ENCODE results near the gene MISFA. TPM values are rescaled to one million over a fixed set of nuclear protein-coding genes. Genes with fewer than 3 reads are reported as not detected.

Gene MISFA
- total and polyA plus RNA-seq, 9 of the 15 experiments (the other 6 are each of a cell fraction or from before 2014, with no cell fraction given) = 1.6 to 6.3 (median 3.4) TPM

DNA sequence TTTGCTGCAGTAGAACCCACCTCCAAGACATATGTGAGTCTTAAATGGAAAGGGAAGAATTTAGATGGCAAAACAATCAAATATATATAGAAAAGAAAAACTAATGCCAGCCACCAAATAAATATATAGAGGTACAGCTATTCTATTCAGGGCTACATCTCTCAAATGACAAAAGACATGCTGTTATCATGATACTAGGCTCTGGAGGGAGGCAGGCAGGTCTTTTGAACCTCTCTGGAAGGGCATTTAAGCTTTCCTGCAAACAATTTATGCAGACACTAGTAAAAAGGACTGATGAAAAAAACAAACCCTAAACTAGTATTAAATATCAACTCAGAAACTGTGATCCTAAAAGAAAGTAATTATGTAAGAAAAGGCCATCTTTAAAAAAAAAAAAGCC, 35.4 kb upstream of the MISFA start:
- H3K4me3 ChIP-seq = no peak overlapping the region
- no peaks in the 10 kb centered on the region for H3K4me1 ChIP-seq (replicated peaks in 1 of 2; ENCODE audit: control insufficient read depth in 2 of 2, insufficient read depth in 2 of 2, low read length in 2 of 2)
- ATAC-seq = no peak
- H4K20me1 ChIP-seq (replicated peaks; ENCODE audit: control insufficient read depth, insufficient read depth, low read length) = no peaks in the 10 kb centered on the region
- no peaks in the 10 kb centered on the region; the same call in 2 of the 3 replicates for H3K36me3 ChIP-seq (ENCODE audit: control insufficient read depth, insufficient read depth, low read length)
- intact Hi-C loops (cut with micrococcal nuclease) (no loop called here), in situ Hi-C loops (cut with MboI) (no loop called here)
- H3K4me2 ChIP-seq (ENCODE audit: insufficient read depth, low read length) = no peak overlapping the region
- no peak overlapping the region for H3K27ac ChIP-seq (ENCODE audit: extremely low read depth, low read depth, low read length)
- POLR2A ChIA-PET = interaction anchor here (1.2 kb wide), 2 partner anchors 9 to 10 kb away, joined by 4 to 5 read pairs; no protein-coding TSS in a partner anchor
- TF ChIP-seq PHTF2 (CRISPR knock-in tag; IDR thresholded peaks at IDR 0.05) = no peak
- TF ChIP-seq ZNF23 (CRISPR knock-in tag; IDR thresholded peaks at IDR 0.05) = no peak
- TF ChIP-seq ZC3H8 (IDR thresholded peaks at IDR 0.05) = no peak
- TF ChIP-seq, protein P1, sequence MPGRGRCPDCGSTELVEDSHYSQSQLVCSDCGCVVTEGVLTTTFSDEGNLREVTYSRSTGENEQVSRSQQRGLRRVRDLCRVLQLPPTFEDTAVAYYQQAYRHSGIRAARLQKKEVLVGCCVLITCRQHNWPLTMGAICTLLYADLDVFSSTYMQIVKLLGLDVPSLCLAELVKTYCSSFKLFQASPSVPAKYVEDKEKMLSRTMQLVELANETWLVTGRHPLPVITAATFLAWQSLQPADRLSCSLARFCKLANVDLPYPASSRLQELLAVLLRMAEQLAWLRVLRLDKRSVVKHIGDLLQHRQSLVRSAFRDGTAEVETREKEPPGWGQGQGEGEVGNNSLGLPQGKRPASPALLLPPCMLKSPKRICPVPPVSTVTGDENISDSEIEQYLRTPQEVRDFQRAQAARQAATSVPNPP (IDR thresholded peaks at IDR 0.05; ENCODE audit: borderline replicate concordance, insufficient read depth, insufficient read length) = no peak
- TF ChIP-seq, protein P2, sequence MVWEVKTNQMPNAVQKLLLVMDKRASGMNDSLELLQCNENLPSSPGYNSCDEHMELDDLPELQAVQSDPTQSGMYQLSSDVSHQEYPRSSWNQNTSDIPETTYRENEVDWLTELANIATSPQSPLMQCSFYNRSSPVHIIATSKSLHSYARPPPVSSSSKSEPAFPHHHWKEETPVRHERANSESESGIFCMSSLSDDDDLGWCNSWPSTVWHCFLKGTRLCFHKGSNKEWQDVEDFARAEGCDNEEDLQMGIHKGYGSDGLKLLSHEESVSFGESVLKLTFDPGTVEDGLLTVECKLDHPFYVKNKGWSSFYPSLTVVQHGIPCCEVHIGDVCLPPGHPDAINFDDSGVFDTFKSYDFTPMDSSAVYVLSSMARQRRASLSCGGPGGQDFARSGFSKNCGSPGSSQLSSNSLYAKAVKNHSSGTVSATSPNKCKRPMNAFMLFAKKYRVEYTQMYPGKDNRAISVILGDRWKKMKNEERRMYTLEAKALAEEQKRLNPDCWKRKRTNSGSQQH (CRISPR knock-in tag; IDR thresholded peaks at IDR 0.05) = no peak
- no peak for TF ChIP-seq PHB2 (IDR thresholded peaks at IDR 0.05; ENCODE audit: low read depth)
- no peak for TF ChIP-seq U2AF1 (optimal IDR thresholded peaks at IDR 0.05; ENCODE audit: low read depth, low read length)
- no peak for DNase-seq (ENCODE audit: extremely low read depth in 1 of 4, low spot score in 3 of 4)
- CTCF ChIA-PET (ENCODE audit: low intra/inter-chr PET ratio) = no interaction called here
- H3K79me2 ChIP-seq (ENCODE audit: control insufficient read depth, insufficient read depth, low read length) = no peaks in the 10 kb centered on the region
- H3K9me1 ChIP-seq (ENCODE audit: control insufficient read depth, insufficient read depth, low read length) = no peaks in the 10 kb centered on the region
- no peaks in the 10 kb centered on the region for H3K27me3 ChIP-seq (ENCODE audit: control insufficient read depth in 2 of 2, insufficient read depth in 2 of 2, low read length in 2 of 2)
- no peak overlapping the region for H2AFZ ChIP-seq (ENCODE audit: low read depth, low read length)
- no peak for FAIRE-seq
- H3K9me3 ChIP-seq (replicated peaks; ENCODE audit: control insufficient read depth, insufficient read depth, low read depth, low read length) = no peaks in the 10 kb centered on the region
- H3K9ac ChIP-seq (ENCODE audit: insufficient read depth in 1 of 2, low read depth in 2 of 2, low read length in 2 of 2) = no peak overlapping the region
- no TSS peak for BruUV-seq (replicated peaks)
